NCI-H226 (cell line): ENCODE measurements around the gene MMP15.

ENCODE experiments used
- DNase-seq: peaks from one replicate; pipeline ENCODE4 v3.0.0-alpha.2; 2015

The MMP15 gene

GRCh38 chr16:58037365-58038057 lies 12.0 kb downstream of the MMP15 start:
- DNase-seq = no peak

- no peak for DNase-seq
Observed at GRCh38 chr16:58038219-58038641, 12.7 kb downstream of the MMP15 start.

GRCh38 chr16:58039829-58040495 lies 14.4 kb downstream of the MMP15 start:
- DNase-seq = no peak

- DNase-seq = no peak
Observed at GRCh38 chr16:58040496-58040846, 14.9 kb downstream of the MMP15 start.

- no peak for DNase-seq
Observed at GRCh38 chr16:58040945-58041627, 15.5 kb downstream of the MMP15 start.

GRCh38 chr16:58041628-58041955 lies 16.0 kb downstream of the MMP15 start:
- no peak for DNase-seq

GRCh38 chr16:58042001-58042885 lies 16.7 kb downstream of the MMP15 start:
- no peak for DNase-seq

- DNase-seq = no peak
Observed at GRCh38 chr16:58042886-58043515, 17.4 kb downstream of the MMP15 start.

GRCh38 chr16:58043571-58044155 lies 18.1 kb downstream of the MMP15 start:
- DNase-seq = no peak

GRCh38 chr16:58044266-58045019 lies 18.9 kb downstream of the MMP15 start:
- DNase-seq = no peak

- DNase-seq = no peak
Observed at GRCh38 chr16:58045096-58045495, 19.5 kb downstream of the MMP15 start.

GRCh38 chr16:58046054-58046881 lies 20.7 kb downstream of the MMP15 start:
- DNase-seq = no peak

- no peak for DNase-seq
Observed at GRCh38 chr16:58046936-58047335, 21.4 kb downstream of the MMP15 start.

- no peak for DNase-seq
Observed at GRCh38 chr16:58047557-58048348, 22.2 kb downstream of the MMP15 start.

- DNase-seq = no peak
Observed at GRCh38 chr16:58048494-58049231, 23.1 kb downstream of the MMP15 start.

- no peak for DNase-seq
Observed at GRCh38 chr16:58049232-58050185, 24.0 kb downstream of the MMP15 start.

- DNase-seq = no peak
Observed at GRCh38 chr16:58051296-58051695, 25.7 kb downstream of the MMP15 start.
